ENCODE measurements around the gene GALNT11. TPM values are rescaled to one million over a fixed set of nuclear protein-coding genes. Genes with fewer than 3 reads are reported as not detected.

GALNT11 gene
- total and polyA plus RNA-seq, 2 of the 4 experiments (the other 2 are of a cell fraction): 24.4 to 29.3 TPM

DNA sequence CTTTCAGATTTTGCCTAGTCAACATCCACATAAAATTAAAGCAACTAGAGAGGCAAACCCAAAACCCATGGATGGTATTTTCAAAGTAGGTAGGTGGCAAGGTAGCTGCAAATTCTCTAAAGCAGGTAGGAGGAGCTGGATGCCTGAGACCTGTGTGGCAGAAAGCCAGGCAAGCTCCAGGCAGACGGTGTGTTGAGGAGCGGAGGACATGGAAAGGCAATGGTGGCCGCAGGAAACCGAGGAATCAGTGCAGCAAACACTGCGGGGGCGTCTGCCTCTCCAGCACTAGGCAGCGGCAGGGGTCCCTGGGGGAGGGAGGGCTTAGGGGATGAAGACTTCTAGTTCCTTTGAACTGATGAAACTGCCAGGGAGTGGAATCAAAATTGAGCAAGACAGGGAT lies 101.3 kb downstream of the GALNT11 start:
- H4K8ac ChIP-seq (ENCODE audit: low read depth in 2 of 2, low read length in 2 of 2): no peak overlapping the region
- DNase-seq (no peak), ATAC-seq (ENCODE audit: low read depth) (no peak)
- H3K9me1 ChIP-seq (ENCODE audit: insufficient read depth, low read length): no peaks in the 10 kb centered on the region
- no peak overlapping the region for H3K4me2 ChIP-seq (ENCODE audit: low read depth, low read length)
- H3K4me1 ChIP-seq (ENCODE audit: control insufficient read depth, insufficient read depth, low read length): no peaks in the 10 kb centered on the region
- intact Hi-C loops (cut with micrococcal nuclease) (no loop called here), dilution Hi-C loops (cut with HindIII; ENCODE audit: low sequenced_read_pairs, unreplicated experiment) (no loop called here), in situ Hi-C loops (cut with MboI; ENCODE audit: low sequenced_read_pairs) (no loop called here)
- WGBS, 2 experiments (ENCODE audit: extremely low coverage in 2 of 2, insufficient read length in 1 of 2): 93% methylated on average over 5 of the region's 7 CpGs; no CpG with 5 or more reads in 1 of the 2 experiments
- H2AK5ac ChIP-seq (ENCODE audit: low read depth, low read length): no peak overlapping the region
- H3K27me3 ChIP-seq (ENCODE audit: control insufficient read depth, insufficient read depth, low read length): no peaks in the 10 kb centered on the region
- H2BK120ac ChIP-seq (ENCODE audit: low read depth, low read length): no peak overlapping the region
- no peak overlapping the region for H3K4ac ChIP-seq (ENCODE audit: low read depth, low read length)
- H3K4me3 ChIP-seq (ENCODE audit: insufficient read depth, low read depth, low read length): no peak overlapping the region
- CTCF ChIA-PET: interaction anchor here (1.4 kb wide), 1 partner anchor 9 kb away, joined by 4 read pairs; no protein-coding TSS in a partner anchor
- H4K91ac ChIP-seq (ENCODE audit: insufficient read depth, low read depth, low read length): no peak overlapping the region
- no peak overlapping the region for H3K27ac ChIP-seq (ENCODE audit: insufficient read depth, low read length)
- H3K9ac ChIP-seq (ENCODE audit: low read depth, low read length): no peak overlapping the region
- H3K9me3 ChIP-seq (ENCODE audit: control insufficient read depth, insufficient read depth, low read length): no peaks in the 10 kb centered on the region; the same call in 1 of the 2 replicates
- H4K20me1 ChIP-seq (ENCODE audit: insufficient read depth, low read length): no peaks in the 10 kb centered on the region
- H2BK20ac ChIP-seq (ENCODE audit: low read depth, low read length): no peak overlapping the region
- peaks cover 0 to 2% of the 10 kb centered on the region in 2 experiments; a peak in 1 of 4 replicates for H3K79me1 ChIP-seq (ENCODE audit: low read depth in 1 of 2, low read length in 2 of 2)
- no peak overlapping the region for H3K18ac ChIP-seq (ENCODE audit: low read depth, low read length)
- no peak overlapping the region for H3K56ac ChIP-seq (ENCODE audit: extremely low read depth, insufficient read depth, low read length)
- POLR2A ChIA-PET (ENCODE audit: unreplicated experiment): interaction anchor here (0.6 kb wide), 1 partner anchor 73 kb away, joined by 3 read pairs; no protein-coding TSS in a partner anchor
- H4K5ac ChIP-seq (ENCODE audit: low read depth, low read length): no peak overlapping the region
- H2AK9ac ChIP-seq (replicated peaks; ENCODE audit: low read depth, low read length, poor library complexity): no peak overlapping the region
- no peak overlapping the region for H2BK5ac ChIP-seq (ENCODE audit: low read depth, low read length, poor library complexity, severe bottlenecking)
- H2BK15ac ChIP-seq (ENCODE audit: low read depth, low read length): no peak overlapping the region
- no TSS peak for BruUV-seq (replicated peaks)
- no peak overlapping the region for H3K23ac ChIP-seq (ENCODE audit: low read depth, low read length)
- no peak overlapping the region for H2AFZ ChIP-seq (replicated peaks; ENCODE audit: low read length, poor library complexity)
- H3K36me3 ChIP-seq (ENCODE audit: control insufficient read depth, insufficient read depth, low read length): peaks cover 47% of the 10 kb centered on the region
- H3K14ac ChIP-seq (replicated peaks; ENCODE audit: low read depth, low read length): no peak overlapping the region
- no peak for TF ChIP-seq MAFK (IDR thresholded peaks at IDR 0.05; ENCODE audit: low read depth, low read length)
- no peak for TF ChIP-seq RCOR1 (IDR thresholded peaks at IDR 0.05; ENCODE audit: insufficient replicate concordance, low read length)
- TF ChIP-seq BHLHE40 (IDR thresholded peaks at IDR 0.05; ENCODE audit: low read depth, low read length): no peak
- no peak for TF ChIP-seq POLR2A (IDR thresholded peaks at IDR 0.05; ENCODE audit: low read depth, low read length)

All from IMR-90 (cell line).